ENCODE data around the gene RCCD1. TPM values are rescaled to one million over a fixed set of nuclear protein-coding genes. Genes with fewer than 3 reads are reported as not detected.

The RCCD1 gene
- total RNA-seq, 1 experiment from 2014 or later = 38.5 TPM

DNA sequence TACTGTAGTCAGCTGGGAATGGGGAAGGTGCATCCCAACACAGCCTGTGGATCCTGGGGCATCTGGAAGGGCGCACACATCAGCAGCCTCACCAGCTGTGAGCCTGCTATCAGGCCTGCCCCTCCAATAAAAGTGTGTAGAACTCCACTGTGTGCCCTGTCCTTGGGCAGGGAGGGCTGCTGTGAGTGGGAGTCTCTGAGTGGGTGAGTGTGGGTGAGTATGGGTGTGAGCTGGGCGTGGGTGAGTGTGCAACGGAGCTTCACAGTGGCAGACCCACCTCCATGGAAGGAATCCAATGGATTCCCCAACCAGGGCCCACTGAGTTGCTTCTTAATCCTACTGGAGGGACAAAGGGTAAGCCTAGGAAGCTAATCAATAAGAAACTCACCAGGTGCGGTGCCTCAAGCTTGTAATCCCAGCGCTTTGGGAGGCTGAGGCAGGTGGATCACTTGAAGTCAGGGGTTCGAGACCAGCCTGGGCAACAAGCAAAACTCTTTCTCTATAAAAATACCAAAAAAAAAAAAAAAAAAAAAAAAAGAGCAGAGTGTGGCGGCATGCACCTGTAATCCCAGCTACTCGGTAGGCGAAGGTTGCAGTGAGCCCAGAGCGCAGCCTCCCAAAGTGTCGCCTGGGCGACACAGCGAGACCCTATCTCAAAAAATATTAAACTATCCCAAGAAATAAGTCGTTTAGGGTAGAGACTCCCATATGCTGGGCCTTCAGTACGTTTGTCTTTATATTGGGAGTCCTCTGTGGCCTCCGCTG lies 555 bp upstream of the RCCD1 start:
- Histone ChIP-seq H3K79me2 (ENCODE audit: insufficient read depth, low read length) (peaks cover 21% of the 10 kb centered on the region), H3K36me3 (ENCODE audit: control insufficient read depth in 1 of 2, insufficient read depth in 2 of 2, low read length in 2 of 2) (peaks cover 12 to 18% of the 10 kb centered on the region in 2 experiments; a peak in 3 of 4 replicates), H3K4me1 (ENCODE audit: control insufficient read depth in 1 of 2, insufficient read depth in 2 of 2, low read length in 2 of 2) (peaks cover 11 to 30% of the 10 kb centered on the region in 2 experiments), H3K4me3 (replicated peaks in 1 of 2; ENCODE audit: low read depth in 1 of 2, low read length in 2 of 2) (peak overlapping the region; percentile 71 to 75), H4K20me1 (ENCODE audit: insufficient read depth) (no peaks in the 10 kb centered on the region), H3K27ac (ENCODE audit: low read depth, low read length) (peak overlapping the region; percentile 97), H3K27me3 (ENCODE audit: insufficient read depth, low read length) (no peaks in the 10 kb centered on the region), H3K9ac (ENCODE audit: low read length) (peak overlapping the region; percentile 97), H3K9me3 (ENCODE audit: control insufficient read depth in 1 of 2, insufficient read depth in 1 of 2, low read depth in 1 of 2, low read length in 2 of 2) (no peaks in the 10 kb centered on the region), H3K9me2 (ENCODE audit: insufficient read depth) (no peaks in the 10 kb centered on the region), H2AFZ (ENCODE audit: low read depth, low read length, poor library complexity, severe bottlenecking) (no peak overlapping the region), H3K4me2 (ENCODE audit: low read length) (peak overlapping the region; percentile 93)
- ATAC-seq (no peak), DNase-seq (ENCODE audit: low read depth, low spot score) (no peak)
- CTCF ChIA-PET = interaction anchor here (0.8 to 4.0 kb wide), 4 partner anchors 21 to 315 kb away, joined by 3 to 35 read pairs (median 6); partner anchors contain the start of genes HDDC3 and UNC45A
- POLR2A ChIA-PET = interaction anchor here (0.8 to 2.3 kb wide), 6 partner anchors 9 to 79 kb away, joined by 3 to 21 read pairs (median 4); partner anchors contain the start of genes HDDC3 and UNC45A
- RAD21 ChIA-PET (ENCODE audit: low non-redundant PET in 1 of 2, low total read pairs in 2 of 2, uncharacterized antibody in 2 of 2, unreplicated experiment in 2 of 2) = interaction anchor here (1.0 to 1.6 kb wide), 4 partner anchors 19 to 96 kb away, joined by 3 to 10 read pairs (median 6); partner anchors contain the start of gene UNC45A (in 2 of the 2)
- intact Hi-C loops (cut with micrococcal nuclease) = loop anchor here (1.0 to 2.0 kb wide), 3 partner anchors 19 to 79 kb away; partner anchors contain the start of genes PRC1 and UNC45A
- BruUV-seq (replicated peaks) = no TSS peak
- no peak for TF ChIP-seq CBX3 (IDR thresholded peaks at IDR 0.05; ENCODE audit: low read depth)
- no peak for TF ChIP-seq RAD21 (IDR thresholded peaks at IDR 0.05; ENCODE audit: low read depth)
- TF ChIP-seq, protein P1, sequence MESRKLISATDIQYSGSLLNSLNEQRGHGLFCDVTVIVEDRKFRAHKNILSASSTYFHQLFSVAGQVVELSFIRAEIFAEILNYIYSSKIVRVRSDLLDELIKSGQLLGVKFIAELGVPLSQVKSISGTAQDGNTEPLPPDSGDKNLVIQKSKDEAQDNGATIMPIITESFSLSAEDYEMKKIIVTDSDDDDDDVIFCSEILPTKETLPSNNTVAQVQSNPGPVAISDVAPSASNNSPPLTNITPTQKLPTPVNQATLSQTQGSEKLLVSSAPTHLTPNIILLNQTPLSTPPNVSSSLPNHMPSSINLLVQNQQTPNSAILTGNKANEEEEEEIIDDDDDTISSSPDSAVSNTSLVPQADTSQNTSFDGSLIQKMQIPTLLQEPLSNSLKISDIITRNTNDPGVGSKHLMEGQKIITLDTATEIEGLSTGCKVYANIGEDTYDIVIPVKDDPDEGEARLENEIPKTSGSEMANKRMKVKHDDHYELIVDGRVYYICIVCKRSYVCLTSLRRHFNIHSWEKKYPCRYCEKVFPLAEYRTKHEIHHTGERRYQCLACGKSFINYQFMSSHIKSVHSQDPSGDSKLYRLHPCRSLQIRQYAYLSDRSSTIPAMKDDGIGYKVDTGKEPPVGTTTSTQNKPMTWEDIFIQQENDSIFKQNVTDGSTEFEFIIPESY (IDR thresholded peaks at IDR 0.05; ENCODE audit: extremely low read depth, insufficient replicate concordance, low read length) = no peak
- TF ChIP-seq POLR2A (IDR thresholded peaks at IDR 0.05; ENCODE audit: borderline replicate concordance, extremely low read depth, insufficient read depth, insufficient read length) = no peak
- TF ChIP-seq, protein P2, sequence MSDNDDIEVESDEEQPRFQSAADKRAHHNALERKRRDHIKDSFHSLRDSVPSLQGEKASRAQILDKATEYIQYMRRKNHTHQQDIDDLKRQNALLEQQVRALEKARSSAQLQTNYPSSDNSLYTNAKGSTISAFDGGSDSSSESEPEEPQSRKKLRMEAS (IDR thresholded peaks at IDR 0.05) = no peak
- no peak for TF ChIP-seq ELF1 (IDR thresholded peaks at IDR 0.05; ENCODE audit: borderline replicate concordance, low read depth)
- no peak for TF ChIP-seq FOSL1 (IDR thresholded peaks at IDR 0.05; ENCODE audit: low read depth)
- no peak for TF ChIP-seq EZH2 (IDR thresholded peaks at IDR 0.05)
- TF ChIP-seq, protein P3, sequence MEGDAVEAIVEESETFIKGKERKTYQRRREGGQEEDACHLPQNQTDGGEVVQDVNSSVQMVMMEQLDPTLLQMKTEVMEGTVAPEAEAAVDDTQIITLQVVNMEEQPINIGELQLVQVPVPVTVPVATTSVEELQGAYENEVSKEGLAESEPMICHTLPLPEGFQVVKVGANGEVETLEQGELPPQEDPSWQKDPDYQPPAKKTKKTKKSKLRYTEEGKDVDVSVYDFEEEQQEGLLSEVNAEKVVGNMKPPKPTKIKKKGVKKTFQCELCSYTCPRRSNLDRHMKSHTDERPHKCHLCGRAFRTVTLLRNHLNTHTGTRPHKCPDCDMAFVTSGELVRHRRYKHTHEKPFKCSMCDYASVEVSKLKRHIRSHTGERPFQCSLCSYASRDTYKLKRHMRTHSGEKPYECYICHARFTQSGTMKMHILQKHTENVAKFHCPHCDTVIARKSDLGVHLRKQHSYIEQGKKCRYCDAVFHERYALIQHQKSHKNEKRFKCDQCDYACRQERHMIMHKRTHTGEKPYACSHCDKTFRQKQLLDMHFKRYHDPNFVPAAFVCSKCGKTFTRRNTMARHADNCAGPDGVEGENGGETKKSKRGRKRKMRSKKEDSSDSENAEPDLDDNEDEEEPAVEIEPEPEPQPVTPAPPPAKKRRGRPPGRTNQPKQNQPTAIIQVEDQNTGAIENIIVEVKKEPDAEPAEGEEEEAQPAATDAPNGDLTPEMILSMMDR (IDR thresholded peaks at IDR 0.05 in 2 of 3, conservative IDR thresholded peaks at IDR 0.05 in 1 of 3; ENCODE audit: borderline replicate concordance in 1 of 3, insufficient read depth in 1 of 3, low read depth in 2 of 3, low read length in 2 of 3) = no peak
- no peak for TF ChIP-seq YY1 (IDR thresholded peaks at IDR 0.05; ENCODE audit: extremely low read depth, insufficient replicate concordance, low read depth, low read length)
- TF ChIP-seq ZFX (IDR thresholded peaks at IDR 0.05) = no peak
- no peak for TF ChIP-seq ZNF274 (IDR thresholded peaks at IDR 0.05; ENCODE audit: low read depth, low read length)
- TF ChIP-seq, protein P4, sequence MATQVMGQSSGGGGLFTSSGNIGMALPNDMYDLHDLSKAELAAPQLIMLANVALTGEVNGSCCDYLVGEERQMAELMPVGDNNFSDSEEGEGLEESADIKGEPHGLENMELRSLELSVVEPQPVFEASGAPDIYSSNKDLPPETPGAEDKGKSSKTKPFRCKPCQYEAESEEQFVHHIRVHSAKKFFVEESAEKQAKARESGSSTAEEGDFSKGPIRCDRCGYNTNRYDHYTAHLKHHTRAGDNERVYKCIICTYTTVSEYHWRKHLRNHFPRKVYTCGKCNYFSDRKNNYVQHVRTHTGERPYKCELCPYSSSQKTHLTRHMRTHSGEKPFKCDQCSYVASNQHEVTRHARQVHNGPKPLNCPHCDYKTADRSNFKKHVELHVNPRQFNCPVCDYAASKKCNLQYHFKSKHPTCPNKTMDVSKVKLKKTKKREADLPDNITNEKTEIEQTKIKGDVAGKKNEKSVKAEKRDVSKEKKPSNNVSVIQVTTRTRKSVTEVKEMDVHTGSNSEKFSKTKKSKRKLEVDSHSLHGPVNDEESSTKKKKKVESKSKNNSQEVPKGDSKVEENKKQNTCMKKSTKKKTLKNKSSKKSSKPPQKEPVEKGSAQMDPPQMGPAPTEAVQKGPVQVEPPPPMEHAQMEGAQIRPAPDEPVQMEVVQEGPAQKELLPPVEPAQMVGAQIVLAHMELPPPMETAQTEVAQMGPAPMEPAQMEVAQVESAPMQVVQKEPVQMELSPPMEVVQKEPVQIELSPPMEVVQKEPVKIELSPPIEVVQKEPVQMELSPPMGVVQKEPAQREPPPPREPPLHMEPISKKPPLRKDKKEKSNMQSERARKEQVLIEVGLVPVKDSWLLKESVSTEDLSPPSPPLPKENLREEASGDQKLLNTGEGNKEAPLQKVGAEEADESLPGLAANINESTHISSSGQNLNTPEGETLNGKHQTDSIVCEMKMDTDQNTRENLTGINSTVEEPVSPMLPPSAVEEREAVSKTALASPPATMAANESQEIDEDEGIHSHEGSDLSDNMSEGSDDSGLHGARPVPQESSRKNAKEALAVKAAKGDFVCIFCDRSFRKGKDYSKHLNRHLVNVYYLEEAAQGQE (IDR thresholded peaks at IDR 0.05; ENCODE audit: low read depth) = no peak
- no peak for TF ChIP-seq EGR1 (IDR thresholded peaks at IDR 0.05; ENCODE audit: low read depth)
- no peak for TF ChIP-seq SP1 (IDR thresholded peaks at IDR 0.05; ENCODE audit: low read depth)
- TF ChIP-seq POLR2AphosphoS5 (IDR thresholded peaks at IDR 0.05; ENCODE audit: low read depth, low read length) = no peak
- no peak for TF ChIP-seq CEBPB (IDR thresholded peaks at IDR 0.05; ENCODE audit: low read depth)
- TF ChIP-seq JUND (IDR thresholded peaks at IDR 0.05) = no peak
- TF ChIP-seq SRF (IDR thresholded peaks at IDR 0.05; ENCODE audit: low read depth) = no peak
